22Rv1 (cell line): ENCODE results near the gene OBP2B.
"Not testable (repeated sequence)": the region's sequence is repeated elsewhere in the genome, so short reads cannot be mapped to it uniquely, and the experiment has no call there.

Experiments used
- H3K27ac ChIP-seq: fragments of 450-650 bp; 2 replicates; pipeline ENCODE4 v1.5.1; 2017
- ZFX ChIP-seq: fragments of 450-650 bp; IDR thresholded peaks from 2 replicates; pipeline ENCODE4 v1.6.1; 2017; ENCODE audit warnings: antibody characterized with exemption, borderline replicate concordance
- TF ChIP-seq, protein P1 (sequence below): fragments of 450-650 bp; IDR thresholded peaks from 2 replicates; pipeline ENCODE4 v1.5.1; 2017; ENCODE audit warnings: mild to moderate bottlenecking

Gene OBP2B

DNA sequence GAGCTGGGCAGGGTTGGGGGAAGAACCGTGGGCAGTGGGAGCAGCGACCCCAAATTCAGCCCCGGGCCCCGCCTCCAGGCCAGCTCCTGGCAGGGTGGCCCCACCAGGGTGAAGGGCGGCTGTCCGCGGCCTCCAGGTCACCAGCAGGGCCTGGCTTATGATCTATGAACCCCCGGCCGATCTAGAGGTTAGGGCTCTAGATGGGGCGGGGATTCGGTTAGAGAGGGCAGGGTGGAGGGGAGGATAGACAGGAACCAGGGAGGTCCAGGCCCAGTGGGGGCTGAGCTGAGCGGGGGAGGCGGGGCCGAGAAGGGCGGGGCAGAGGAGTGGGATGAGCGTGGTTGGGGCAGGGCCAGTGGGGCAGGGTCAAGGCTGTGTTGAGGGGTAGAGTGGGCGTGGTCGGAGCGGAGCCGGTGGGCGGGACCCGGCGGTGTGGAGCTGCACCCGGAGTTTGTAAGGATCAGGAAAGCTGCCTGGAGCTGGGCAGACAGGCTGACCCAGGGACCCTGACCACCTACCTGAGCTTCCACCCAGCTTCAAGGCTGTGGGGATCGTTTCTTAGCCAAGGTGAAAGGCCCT lies 29.3 kb upstream of the OBP2B start:
- no peak overlapping the region for H3K27ac ChIP-seq
- TF ChIP-seq, protein P1, sequence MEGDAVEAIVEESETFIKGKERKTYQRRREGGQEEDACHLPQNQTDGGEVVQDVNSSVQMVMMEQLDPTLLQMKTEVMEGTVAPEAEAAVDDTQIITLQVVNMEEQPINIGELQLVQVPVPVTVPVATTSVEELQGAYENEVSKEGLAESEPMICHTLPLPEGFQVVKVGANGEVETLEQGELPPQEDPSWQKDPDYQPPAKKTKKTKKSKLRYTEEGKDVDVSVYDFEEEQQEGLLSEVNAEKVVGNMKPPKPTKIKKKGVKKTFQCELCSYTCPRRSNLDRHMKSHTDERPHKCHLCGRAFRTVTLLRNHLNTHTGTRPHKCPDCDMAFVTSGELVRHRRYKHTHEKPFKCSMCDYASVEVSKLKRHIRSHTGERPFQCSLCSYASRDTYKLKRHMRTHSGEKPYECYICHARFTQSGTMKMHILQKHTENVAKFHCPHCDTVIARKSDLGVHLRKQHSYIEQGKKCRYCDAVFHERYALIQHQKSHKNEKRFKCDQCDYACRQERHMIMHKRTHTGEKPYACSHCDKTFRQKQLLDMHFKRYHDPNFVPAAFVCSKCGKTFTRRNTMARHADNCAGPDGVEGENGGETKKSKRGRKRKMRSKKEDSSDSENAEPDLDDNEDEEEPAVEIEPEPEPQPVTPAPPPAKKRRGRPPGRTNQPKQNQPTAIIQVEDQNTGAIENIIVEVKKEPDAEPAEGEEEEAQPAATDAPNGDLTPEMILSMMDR, result no peak
- TF ChIP-seq ZFX, result no peak

DNA sequence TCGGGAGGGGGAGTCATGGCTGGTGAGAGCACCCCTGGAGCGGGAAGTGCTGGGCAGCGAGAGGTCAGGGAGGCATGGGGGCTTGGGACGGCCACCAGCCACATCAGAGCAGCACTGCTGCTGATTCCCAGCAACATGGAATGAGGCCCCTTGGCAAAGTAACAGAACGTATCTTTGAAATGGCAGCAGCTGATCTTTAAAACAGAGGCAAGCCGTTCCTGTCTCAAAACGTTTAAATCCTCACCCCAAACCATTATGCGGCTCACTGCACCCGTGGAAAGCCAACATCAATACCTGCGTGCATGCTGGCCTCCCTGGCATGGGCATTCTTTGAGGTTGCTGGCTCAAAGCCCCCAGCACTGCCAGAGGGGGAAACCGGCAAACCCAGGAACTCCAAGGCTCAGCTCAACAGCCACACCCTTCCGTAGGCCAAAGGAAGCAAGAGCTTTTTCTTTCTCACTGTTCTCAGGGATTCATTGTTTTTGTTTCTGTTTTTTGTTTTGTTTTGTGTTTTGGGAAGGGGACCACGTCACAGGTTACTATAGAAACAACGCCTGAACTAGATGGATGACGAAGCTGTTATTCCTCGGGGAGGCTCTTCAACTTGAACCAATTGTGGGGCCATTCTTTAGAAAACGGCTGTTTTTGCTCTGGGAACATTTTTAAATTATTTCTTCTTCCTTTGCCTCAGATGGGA lies 28.1 kb upstream of the OBP2B start:
- no peak overlapping the region for H3K27ac ChIP-seq
- TF ChIP-seq, protein P1, result no peak
- TF ChIP-seq ZFX, result no peak

DNA sequence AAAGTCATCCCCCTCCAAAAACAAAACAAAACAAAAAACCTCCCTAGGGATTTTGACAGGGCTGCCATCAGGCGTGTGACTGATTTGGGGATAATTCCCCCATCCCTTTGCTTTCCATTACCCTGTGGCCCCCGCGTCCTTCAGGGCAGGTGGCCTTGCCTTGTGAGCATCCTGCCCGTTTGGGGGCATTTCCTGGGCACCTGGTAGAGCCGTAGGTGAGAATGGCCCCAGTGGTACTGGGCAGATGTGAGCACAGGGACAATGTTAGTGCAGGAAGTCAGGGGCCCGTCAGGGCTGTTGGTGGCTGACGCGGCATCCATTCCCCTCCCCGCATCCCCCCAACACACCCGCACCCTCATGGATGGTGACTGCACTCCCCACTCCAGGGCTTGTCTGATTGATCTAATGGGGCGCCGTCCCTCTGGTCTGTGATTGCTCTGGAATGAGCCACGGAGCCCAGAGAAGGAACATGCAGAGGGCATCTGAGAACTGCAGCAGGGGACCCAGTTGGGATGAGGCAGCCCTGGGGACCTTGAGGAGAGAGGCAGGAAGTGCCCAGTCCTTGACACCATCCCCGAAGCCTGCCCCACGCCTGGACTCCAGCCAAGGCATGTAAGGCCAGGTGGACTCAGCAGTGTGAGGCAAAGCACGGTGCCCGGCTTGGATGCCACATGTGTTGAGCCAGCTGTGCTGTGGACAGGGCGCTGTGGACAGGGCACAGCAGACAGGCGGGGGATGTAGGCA lies 27.4 kb upstream of the OBP2B start:
- not testable (repeated sequence) for H3K27ac ChIP-seq

DNA sequence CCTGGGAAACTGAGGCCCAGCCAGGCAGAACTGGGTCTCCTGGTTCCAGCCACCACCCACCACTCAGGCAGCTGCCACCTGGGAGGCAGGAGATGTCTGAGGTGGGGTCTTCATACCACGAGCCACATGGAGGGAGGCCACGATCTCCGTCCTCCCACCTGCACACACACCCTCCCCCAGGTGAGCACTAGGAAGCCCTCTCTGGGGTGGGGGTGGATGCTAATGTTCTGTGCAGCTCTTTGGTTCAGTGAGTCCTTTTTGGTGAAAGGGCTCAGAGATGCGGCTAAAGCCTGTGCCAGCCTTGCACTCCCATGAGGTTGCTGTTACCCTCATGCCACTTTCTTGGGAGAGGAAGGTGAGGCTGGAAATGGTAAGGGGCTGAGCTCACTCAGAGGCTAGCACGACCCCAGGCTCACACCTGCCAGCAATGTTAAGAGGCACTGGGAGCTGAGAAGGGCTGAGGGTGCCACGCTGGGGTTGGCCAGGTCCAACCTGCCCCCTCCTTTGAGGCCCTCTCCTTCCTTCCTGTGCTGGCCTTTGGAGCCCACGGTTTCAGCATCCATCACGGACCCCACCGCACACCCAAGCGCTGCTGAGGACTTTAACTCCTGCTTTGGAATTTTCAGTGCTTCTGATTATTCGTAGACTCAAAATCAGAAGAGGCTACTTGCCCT lies 26.6 kb upstream of the OBP2B start:
- TF ChIP-seq, protein P1, result no peak
- TF ChIP-seq ZFX, result no peak
- H3K27ac ChIP-seq, result no peak overlapping the region

DNA sequence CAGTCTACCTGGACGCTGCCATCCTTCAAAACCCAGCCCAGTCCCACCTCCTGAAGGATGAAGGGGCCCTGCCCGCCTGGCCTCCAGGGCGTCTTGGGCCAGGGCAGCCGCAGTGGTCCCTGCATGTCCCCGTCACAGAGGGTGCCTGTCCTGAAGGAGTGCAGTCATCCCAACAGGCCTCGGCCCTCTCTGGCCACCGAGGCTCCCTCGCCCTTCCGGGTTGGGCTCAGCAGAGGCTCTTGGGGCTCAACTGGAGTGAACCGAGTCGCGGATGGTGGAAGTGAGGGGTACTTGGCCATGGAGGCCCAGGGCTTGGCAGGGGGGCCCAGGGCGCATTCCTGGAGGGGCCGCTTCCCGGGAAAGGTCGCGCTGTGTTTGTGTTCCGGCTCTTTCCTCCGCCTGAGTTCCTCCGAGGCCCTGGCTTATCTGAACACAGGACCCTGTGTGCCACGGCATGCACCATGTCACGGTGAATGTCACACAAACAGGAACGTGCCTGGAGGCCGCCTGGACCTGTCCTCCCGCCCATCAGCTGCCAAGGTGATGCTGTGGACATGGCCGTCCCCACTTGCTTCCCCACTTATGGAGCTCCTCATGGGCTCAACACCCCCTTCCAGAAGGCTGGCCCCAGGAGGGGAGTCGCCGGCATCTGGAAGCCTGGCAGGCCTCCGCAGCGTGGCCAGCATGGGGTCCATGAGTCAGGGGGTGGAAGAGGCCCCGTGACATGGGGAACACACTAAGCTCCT lies 25.7 kb upstream of the OBP2B start:
- TF ChIP-seq, protein P1, result no peak
- no peak for TF ChIP-seq ZFX
- H3K27ac ChIP-seq, result no peak overlapping the region

DNA sequence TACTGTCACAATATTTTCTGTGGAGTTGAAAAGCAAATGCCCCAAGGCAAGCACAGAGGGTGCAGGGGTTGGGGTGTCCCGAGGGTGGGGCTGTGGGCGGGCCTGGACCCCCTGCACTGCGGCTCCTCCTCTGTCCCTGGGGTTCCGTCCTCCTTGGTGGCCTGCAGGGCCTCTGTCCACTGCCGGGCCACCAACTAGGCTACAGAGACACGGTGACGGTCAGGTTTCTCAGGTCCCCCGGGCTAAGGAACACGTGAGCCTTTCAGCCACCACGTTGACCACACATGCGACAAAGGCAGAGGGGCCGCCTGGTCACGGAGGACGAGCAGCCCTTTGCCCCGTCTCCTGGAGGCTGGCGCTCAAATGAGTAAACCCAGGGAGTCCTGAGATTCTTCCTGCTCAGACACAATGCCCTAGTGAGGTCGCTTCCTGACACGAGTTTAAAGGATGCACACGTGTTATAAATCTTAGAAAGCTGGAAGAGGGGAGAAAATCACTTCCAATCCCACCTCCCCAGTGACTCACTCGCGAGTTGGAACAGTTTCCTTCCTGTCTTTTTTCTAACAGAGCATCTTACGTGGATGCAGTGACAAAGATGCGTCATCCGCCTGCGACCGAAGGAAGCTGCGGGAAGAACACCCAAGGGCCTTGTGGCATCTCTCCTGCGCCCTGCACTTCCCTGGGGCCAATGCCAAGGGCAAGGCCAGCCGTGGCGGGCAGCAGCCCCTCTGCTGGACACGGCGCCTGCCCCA lies 24.8 kb upstream of the OBP2B start:
- H3K27ac ChIP-seq, result no peak overlapping the region
- TF ChIP-seq, protein P1, result no peak
- no peak for TF ChIP-seq ZFX

DNA sequence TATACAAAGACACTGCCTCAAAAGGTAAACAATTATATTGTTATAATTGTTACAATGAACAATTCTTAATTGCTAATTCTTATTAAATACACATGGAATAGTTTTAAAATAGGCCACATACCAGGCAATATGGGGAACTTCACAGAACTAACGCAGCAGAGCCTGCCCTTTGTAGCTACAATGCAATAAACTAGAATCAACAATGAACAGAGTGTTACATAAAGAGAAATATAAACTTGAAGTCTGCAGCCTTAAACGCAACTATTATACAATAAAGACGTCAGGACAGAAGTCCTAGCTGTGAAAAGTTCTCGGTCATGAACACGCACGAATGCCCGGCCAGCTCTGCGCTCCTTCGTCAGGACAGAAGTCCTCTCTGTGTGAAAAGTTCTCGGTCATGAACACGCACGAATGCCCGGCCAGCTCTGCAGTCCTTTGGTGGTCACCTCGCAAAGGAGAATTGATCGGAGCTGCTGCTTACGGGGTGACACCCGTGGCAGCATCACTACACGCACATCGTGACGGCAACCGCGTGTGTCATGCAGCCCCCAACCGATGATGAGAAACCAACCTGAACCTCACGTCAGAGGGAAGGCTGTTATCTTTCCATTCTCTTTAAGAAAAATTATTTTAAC lies 23.0 kb upstream of the OBP2B start:
- H3K27ac ChIP-seq, result not testable (repeated sequence)

DNA sequence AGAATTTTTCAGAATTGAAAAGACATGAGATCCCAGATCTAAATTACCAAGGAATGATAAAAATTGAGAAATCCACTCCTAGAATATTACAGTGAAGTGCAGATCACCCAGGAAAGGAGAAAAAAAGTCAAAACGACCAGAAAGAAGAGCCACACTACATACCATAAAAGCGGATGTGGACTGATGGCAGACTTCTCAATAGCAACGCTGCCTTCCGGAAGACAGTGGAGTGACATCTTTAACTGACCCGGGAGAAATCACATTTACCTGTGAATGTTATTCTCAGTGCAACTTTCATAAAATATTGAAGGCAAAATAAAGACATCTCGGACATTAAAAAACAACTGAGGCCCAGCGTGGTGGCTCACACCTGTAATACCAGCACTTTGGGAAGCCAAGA lies 21.5 kb upstream of the OBP2B start:
- H3K27ac ChIP-seq, result not testable (repeated sequence)
